Uterine smooth muscle cell (primary cell): ENCODE results near the gene PHF5A. TPM values are rescaled to one million over a fixed set of nuclear protein-coding genes. Genes with fewer than 3 reads are reported as not detected.

Experiments
- total RNA-seq: library from RNA; depleted of rRNA; stranded (reverse); fragments of >200 nt; gene quantifications from 2 replicates; pipeline ENCODE4 v1.2.3, GENCODE V29; 2014

PHF5A gene
- 58.5 and 86.0 TPM in 2 replicates for total RNA-seq

GRCh38 chr22:41468381-41469217 lies at the start of gene PHF5A, which contains the start of gene ACO2:
PHF5A (minus strand) TSS chr22:41468692; CDS start chr22:41468653, 39 bp downstream.
ACO2 (plus strand) TSS chr22:41469117; CDS start chr22:41469147, 30 bp downstream.

GRCh38 chr22:41446639-41447434 lies 21.7 kb downstream of the PHF5A start, which contains the start of gene TOB2:
TOB2 (minus strand) TSS chr22:41446801; CDS start chr22:41437345, 9,456 bp downstream.

Other genes with a start within 250 kb of the PHF5A start
- gene CHADL, start 227.8 kb downstream of the PHF5A start, total RNA-seq: 0.33 and 1.4 TPM in 2 replicates
- gene RANGAP1, start 182.5 kb downstream of the PHF5A start, total RNA-seq: 48.1 and 116 TPM in 2 replicates
- gene ZC3H7B, start 167.2 kb downstream of the PHF5A start, total RNA-seq: 38.8 and 44.1 TPM in 2 replicates
- 15.1 and 15.4 TPM in 2 replicates for gene TEF, start 86.8 kb downstream of the PHF5A start, total RNA-seq
- gene TOB2, start 21.9 kb downstream of the PHF5A start, total RNA-seq: 13.4 and 19.0 TPM in 2 replicates
- gene ACO2, start 425 bp upstream of the PHF5A start, total RNA-seq: 80.8 and 84.9 TPM in 2 replicates
- 15.5 and 19.3 TPM in 2 replicates for gene POLR3H, start 75.8 kb upstream of the PHF5A start, total RNA-seq
- gene CSDC2, start 92.3 kb upstream of the PHF5A start, total RNA-seq: 1.4 and 2.7 TPM in 2 replicates
- gene PMM1, start 121.1 kb upstream of the PHF5A start, total RNA-seq: 34.9 and 36.0 TPM in 2 replicates
- 9.5 and 12.2 TPM in 2 replicates for gene DESI1, start 152.4 kb upstream of the PHF5A start, total RNA-seq
- gene XRCC6, start 152.6 kb upstream of the PHF5A start, total RNA-seq: 344 and 555 TPM in 2 replicates
- 86.2 and 88.6 TPM in 2 replicates for gene SNU13, start 220.2 kb upstream of the PHF5A start, total RNA-seq
- 1.5 and 2.1 TPM in 2 replicates for gene MEI1, start 230.8 kb upstream of the PHF5A start, total RNA-seq